K562 (cell line): Measurements from ENCODE around the gene MTG1. TPM values are rescaled to one million over a fixed set of nuclear protein-coding genes. Genes with fewer than 3 reads are reported as not detected.
A peak's percentile ranks its signal among the peaks of the same experiment; 100 is the strongest.

Experiments
- ARID3B ChIP-seq: fragments of 250-450 bp; sonication (Bioruptor Pico); IDR thresholded peaks from 2 replicates; pipeline ENCODE4 v1.4.0; 2020; ENCODE audit warnings: borderline replicate concordance
- CC2D1A ChIP-seq: fragments of 450-650 bp; IDR thresholded peaks from 2 replicates; pipeline ENCODE4 v1.6.1; 2017; ENCODE audit warnings: mild to moderate bottlenecking
- CTBP1 ChIP-seq: fragments of 450-650 bp; IDR thresholded peaks from 2 replicates; pipeline ENCODE4 v1.6.1; 2016; ENCODE audit warnings: borderline replicate concordance
- DPF2 ChIP-seq: fragments of 450-650 bp; IDR thresholded peaks from 2 replicates; pipeline ENCODE4 v1.6.1; 2016
- EP400 ChIP-seq: fragments of 450-650 bp; IDR thresholded peaks from 2 replicates; pipeline ENCODE4 v1.6.1; 2017; ENCODE audit warnings: antibody characterized with exemption, mild to moderate bottlenecking, moderate library complexity
- FOXM1 ChIP-seq, 2 experiments: fragments of 450-650 bp in 1 of 2; sonication (generic) in 1 of 2; formaldehyde crosslinking in 1 of 2; IDR thresholded peaks; 2 replicates each; pipeline versions ENCODE4 v1.6.1 to v1.9.0; 2017 to 2022; ENCODE audit warnings: low read depth in 2 of 2, mild to moderate bottlenecking in 2 of 2, missing genetic modification reagents in 1 of 2, moderate library complexity in 1 of 2
- GATA2 ChIP-seq: sonication (generic); formaldehyde crosslinking; IDR thresholded peaks from 2 replicates; pipeline ENCODE4 v1.4.0; 2020; ENCODE audit warnings: mild to moderate bottlenecking, missing genetic modification reagents
- GATAD2B ChIP-seq: fragments of 450-650 bp; IDR thresholded peaks from 2 replicates; pipeline ENCODE4 v1.6.1; 2017; ENCODE audit warnings: mild to moderate bottlenecking, borderline replicate concordance
- KDM1A ChIP-seq, 2 experiments: fragments of 450-650 bp; IDR thresholded peaks; 2 replicates each; pipeline ENCODE4 v1.6.1; 2016; ENCODE audit warnings: mild to moderate bottlenecking in 2 of 2
- MIER1 ChIP-seq: fragments of 450-650 bp; IDR thresholded peaks from 2 replicates; pipeline ENCODE4 v1.6.1; 2016; ENCODE audit warnings: antibody characterized with exemption, mild to moderate bottlenecking, low read depth
- MYC ChIP-seq, 2 experiments: fragments of 250-450 bp in 1 of 2; sonication (Bioruptor Pico) in 1 of 2; IDR thresholded peaks; 2 replicates each; pipeline versions ENCODE4 v1.5.1 to v1.6.1; 2012 to 2021; ENCODE audit warnings: low read depth in 2 of 2, borderline replicate concordance in 1 of 2, improper control_type of control experiment in 1 of 2, low read length in 1 of 2, mild to moderate bottlenecking in 1 of 2, moderate library complexity in 1 of 2
- NCOR1 ChIP-seq: fragments of 450-650 bp; IDR thresholded peaks from 2 replicates; pipeline ENCODE4 v1.6.1; 2016; ENCODE audit warnings: mild to moderate bottlenecking, moderate library complexity
- RB1 ChIP-seq: fragments of 450-650 bp; IDR thresholded peaks from 2 replicates; pipeline ENCODE4 v1.6.1; 2017; ENCODE audit warnings: low read depth, mild to moderate bottlenecking
- RCOR1 ChIP-seq, 2 experiments: IDR thresholded peaks; 2 replicates each; pipeline ENCODE4 v1.6.1; 2012; ENCODE audit warnings: low read depth in 2 of 2, low read length in 2 of 2, borderline replicate concordance in 1 of 2, improper control_type of control experiment in 1 of 2
- RNF2 ChIP-seq: sonication (generic); IDR thresholded peaks from 2 replicates; pipeline ENCODE4 v1.6.1; 2016
- SMARCA4 ChIP-seq: fragments of 450-650 bp; IDR thresholded peaks from 2 replicates; pipeline ENCODE4 v1.6.1; 2016
- SP1 ChIP-seq: sonication (generic); formaldehyde crosslinking; IDR thresholded peaks from 2 replicates; pipeline ENCODE4 v1.8.1; 2022; ENCODE audit warnings: mild to moderate bottlenecking, missing genetic modification reagents
- STAT5A ChIP-seq: IDR thresholded peaks from 2 replicates; pipeline ENCODE4 v1.6.1; 2012; ENCODE audit warnings: low read length, inconsistent platforms, borderline replicate concordance
- polyA plus RNA-seq, 8 experiments: library from polyadenylated mRNA; depleted of rRNA in 4 of 8; stranded (reverse) in 5 of 8; unstranded in 3 of 8; fragments of >200 nt; fragmentation: Nextera tagmentation in 2 of 8; fragmentation: Illumina TruSeq in 1 of 8; extraction: Ambion mirVana in 2 of 8; extraction: Trizol in 1 of 8; gene quantifications; 2 replicates each; pipeline versions ENCODE4 v1.2.1 to v1.2.3, GENCODE V29; 2011 to 2014; ENCODE audit warnings: inconsistent platforms in 1 of 8, missing spikeins in 1 of 8
- total RNA-seq, 7 experiments: library from RNA; depleted of rRNA in 6 of 7; stranded (reverse); fragments of >200 nt in 6 of 7; fragmentation: Illumina TruSeq in 2 of 7; extraction: Trizol in 2 of 7; gene quantifications; 2 replicates each; pipeline versions ENCODE4 v1.2.1 to v1.2.3, GENCODE V29; 2011 to 2021; ENCODE audit warnings: low replicate concordance in 1 of 7
- TF ChIP-seq, protein P1 (sequence below): sonication (generic); formaldehyde crosslinking; IDR thresholded peaks from 2 replicates; pipeline ENCODE4 v1.8.0; 2022; ENCODE audit warnings: mild to moderate bottlenecking, low read depth, missing genetic modification reagents
- TF ChIP-seq, protein P2 (sequence below): fragments of 450-650 bp; IDR thresholded peaks from 2 replicates; pipeline ENCODE4 v1.6.1; 2014; ENCODE audit warnings: low read depth, mild to moderate bottlenecking, moderate library complexity, borderline replicate concordance

MTG1 gene
- total and polyA plus RNA-seq, 9 of the 15 experiments (the other 6 are each of a cell fraction or from before 2014, with no cell fraction given): 2.8 to 28.2 (median 15.4) TPM

DNA sequence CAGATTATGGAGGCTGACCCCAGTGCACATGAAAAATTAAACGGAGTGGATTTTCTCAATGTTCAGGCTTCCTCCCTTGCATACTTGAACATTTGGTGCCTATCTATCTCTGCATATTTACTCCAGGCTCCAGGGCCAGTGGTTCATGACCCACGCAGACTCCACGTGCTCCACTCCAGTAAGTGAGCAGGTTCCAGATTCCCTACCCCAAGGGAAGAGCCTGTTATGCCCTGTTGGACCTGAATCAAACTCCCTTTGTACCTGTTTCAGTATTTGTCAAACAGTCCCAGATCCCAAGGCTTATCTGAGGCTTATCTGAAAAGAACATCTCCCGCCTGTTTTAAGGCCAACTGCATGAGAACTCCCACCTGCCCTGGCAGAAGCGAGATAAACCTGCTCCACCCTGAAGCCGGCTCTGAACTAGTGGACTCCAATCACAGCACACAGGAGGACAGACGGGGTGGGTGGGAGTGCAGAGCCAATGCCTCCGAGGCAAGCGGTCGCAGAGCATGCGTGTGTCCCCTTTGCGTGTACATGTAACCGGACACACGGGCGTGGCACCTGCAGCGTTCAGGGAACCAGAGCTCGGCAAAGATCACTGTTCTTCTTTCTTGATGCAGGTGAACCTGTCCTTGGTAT, 33.9 kb upstream of the MTG1 start (continued):
- TF ChIP-seq CC2D1A: no peak
- TF ChIP-seq EP400: peak; percentile 47; the same call in 1 of the 2 replicates
- peak; percentile 12; the same call in 1 of the 2 replicates for TF ChIP-seq MYC (IDR thresholded peaks at IDR 0.05; ENCODE audit: low read depth, low read length)
- TF ChIP-seq MYC (CRISPR knock-in tag; IDR thresholded peaks at IDR 0.05; ENCODE audit: borderline replicate concordance, low read depth): no peak
- TF ChIP-seq GATA2: peak; percentile 75
- TF ChIP-seq RB1: peak; percentile 46; the same call in 1 of the 2 replicates
- no peak for TF ChIP-seq SP1 (CRISPR knock-in tag)
- peak in 1 of 2 experiments; percentile 88; a peak in 3 of 4 replicates for TF ChIP-seq RCOR1 (IDR thresholded peaks at IDR 0.05; ENCODE audit: borderline replicate concordance in 1 of 2, low read depth in 2 of 2, low read length in 2 of 2)
- TF ChIP-seq STAT5A: peak; percentile 47; the same call in 1 of the 2 replicates
- TF ChIP-seq, protein P1, sequence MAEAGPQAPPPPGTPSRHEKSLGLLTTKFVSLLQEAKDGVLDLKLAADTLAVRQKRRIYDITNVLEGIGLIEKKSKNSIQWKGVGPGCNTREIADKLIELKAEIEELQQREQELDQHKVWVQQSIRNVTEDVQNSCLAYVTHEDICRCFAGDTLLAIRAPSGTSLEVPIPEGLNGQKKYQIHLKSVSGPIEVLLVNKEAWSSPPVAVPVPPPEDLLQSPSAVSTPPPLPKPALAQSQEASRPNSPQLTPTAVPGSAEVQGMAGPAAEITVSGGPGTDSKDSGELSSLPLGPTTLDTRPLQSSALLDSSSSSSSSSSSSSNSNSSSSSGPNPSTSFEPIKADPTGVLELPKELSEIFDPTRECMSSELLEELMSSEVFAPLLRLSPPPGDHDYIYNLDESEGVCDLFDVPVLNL (CRISPR knock-in tag): 0 out of 2 replicates have a peak, but pooled peaks have one; percentile 66
- TF ChIP-seq FOXM1 (IDR thresholded peaks at IDR 0.05; ENCODE audit: low read depth): peak; percentile 26; the same call in 1 of the 2 replicates
- no peak for TF ChIP-seq FOXM1 (CRISPR knock-in tag; IDR thresholded peaks at IDR 0.05; ENCODE audit: low read depth)
- TF ChIP-seq GATAD2B: peak; percentile 45; the same call in 1 of the 2 replicates
- 0 out of 2 replicates have a peak, but pooled peaks have one; percentile 48 for TF ChIP-seq RNF2
- peak; percentile 84 for TF ChIP-seq KDM1A (IDR thresholded peaks at IDR 0.05)
- TF ChIP-seq NCOR1: peak; percentile 68
- TF ChIP-seq, protein P2, sequence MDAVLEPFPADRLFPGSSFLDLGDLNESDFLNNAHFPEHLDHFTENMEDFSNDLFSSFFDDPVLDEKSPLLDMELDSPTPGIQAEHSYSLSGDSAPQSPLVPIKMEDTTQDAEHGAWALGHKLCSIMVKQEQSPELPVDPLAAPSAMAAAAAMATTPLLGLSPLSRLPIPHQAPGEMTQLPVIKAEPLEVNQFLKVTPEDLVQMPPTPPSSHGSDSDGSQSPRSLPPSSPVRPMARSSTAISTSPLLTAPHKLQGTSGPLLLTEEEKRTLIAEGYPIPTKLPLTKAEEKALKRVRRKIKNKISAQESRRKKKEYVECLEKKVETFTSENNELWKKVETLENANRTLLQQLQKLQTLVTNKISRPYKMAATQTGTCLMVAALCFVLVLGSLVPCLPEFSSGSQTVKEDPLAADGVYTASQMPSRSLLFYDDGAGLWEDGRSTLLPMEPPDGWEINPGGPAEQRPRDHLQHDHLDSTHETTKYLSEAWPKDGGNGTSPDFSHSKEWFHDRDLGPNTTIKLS: 0 out of 2 replicates have a peak, but pooled peaks have one; percentile 27
- no peak for TF ChIP-seq ARID3B
- no peak for TF ChIP-seq MIER1
- TF ChIP-seq SMARCA4: peak; percentile 57
- peak; percentile 65; the same call in 1 of the 2 replicates for TF ChIP-seq CTBP1
- peak; percentile 77 for TF ChIP-seq DPF2
